Adrenal gland (tissue), 12 donors: Measurements from ENCODE around the gene LDLRAP1. TPM values are rescaled to one million over a fixed set of nuclear protein-coding genes. Genes with fewer than 3 reads are reported as not detected.

ENCODE experiments used
- DNase-seq, 7 donors: peaks; one replicate each; pipeline ENCODE4 v3.0.0-alpha.2; 2019 to 2020
- H3K27ac ChIP-seq, 5 donors: fragments of 200-600 bp; sonication (generic) in 4 of 5; 1 replicate in 3 of 5; 2 replicates in 2 of 5; pipeline versions ENCODE4 v1.5.1 to v1.8.0; 2016 to 2020; ENCODE audit warnings: mild to moderate bottlenecking in 1 of 5
- H3K27me3 ChIP-seq: fragments of 200-600 bp; 2 replicates; pipeline ENCODE4 v1.8.0; 2021
- H3K36me3 ChIP-seq, 2 donors: fragments of 200-600 bp; replicated peaks in 1 of 2; 1 replicate in 1 of 2; 2 replicates in 1 of 2; pipeline versions ENCODE4 v1.5.1 to v1.8.0; 2018 to 2022
- H3K4me1 ChIP-seq, 2 donors: fragments of 200-600 bp; replicated peaks in 1 of 2; 1 replicate in 1 of 2; 2 replicates in 1 of 2; pipeline versions ENCODE4 v1.5.1 to v1.8.0; 2018 to 2021
- H3K4me3 ChIP-seq, 4 donors: fragments of 200-600 bp; sonication (generic) in 3 of 4; one replicate each; pipeline ENCODE4 v1.5.1; 2016 to 2018
- H3K9me3 ChIP-seq, 3 donors: fragments of 200-600 bp; sonication (generic) in 1 of 3; replicated peaks in 1 of 3; 1 replicate in 2 of 3; 2 replicates in 1 of 3; pipeline versions ENCODE4 v1.5.1 to v1.8.0; 2016 to 2021
- POLR2A ChIP-seq, 2 donors: fragments of 450-650 bp; IDR thresholded peaks; one replicate each; pipeline ENCODE4 v1.6.1; 2017; ENCODE audit warnings: antibody characterized with exemption in 2 of 2, mild to moderate bottlenecking in 2 of 2, moderate library complexity in 1 of 2
- WGBS, 4 donors: extraction: QIAGEN DNeasy Blood & Tissue Kit in 2 of 4; methylation state at CpG; one replicate each; pipeline versions ENCODE4 v1.1.5 to v1.1.7; 2013 to 2017; 5-methylcytosine and 5-hydroxymethylcytosine counted together
- intact Hi-C, 2 donors: fragments of 100-400 bp; cut with DNase I; formaldehyde crosslinking; loops; one replicate each; pipeline versions ENCODE4 v1.14.1 to v1.15.0; 2022 to 2023
- polyA plus RNA-seq, 3 donors: library from polyadenylated mRNA; stranded (reverse); fragments of 200-250 nt in 2 of 3; fragments of 350-450 nt in 1 of 3; fragmentation: Illumina TruSeq in 1 of 3; extraction: RNeasy Lipid Tissue Mini Kit (QIAGEN cat#74804) in 1 of 3; gene quantifications; one replicate each; pipeline ENCODE4 v1.2.3, GENCODE V29; 2013 to 2014
- total RNA-seq, 9 donors: library from RNA; depleted of rRNA in 4 of 9; stranded (reverse); fragments of >200 nt in 4 of 9; fragments of 120-200 nt in 1 of 9; fragmentation: NEBNext Ultra II Directional in 1 of 9; extraction: Animal tissue kit (Norgen Biotek cat#: 25700) in 1 of 9; gene quantifications; one replicate each; pipeline versions ENCODE4 v1.1.0 to v1.2.4, GENCODE V29; 2013 to 2023
- TF ChIP-seq, protein P1 (sequence below), 6 experiments: fragments of 450-650 bp in 4 of 6; fragments of 200-600 bp in 2 of 6; sonication (generic) in 1 of 6; IDR thresholded peaks; 1 replicate in 5 of 6; 2 replicates in 1 of 6; pipeline versions ENCODE4 v1.5.1 to v1.8.0; 2016 to 2021; ENCODE audit warnings: antibody characterized with exemption in 6 of 6, mild to moderate bottlenecking in 2 of 6, moderate library complexity in 1 of 6
- donor health status: healthy with polysubstance abuse.
- donor health status: Bipolar disorder and iron deficiency.
- donor health status: DM: yes; HTN: yes; CAD: no.
- donor health status: DM: no; HTN: no; CAD: no.
- donor health status: DM: no; HTN: no; CAD: no.
- donor health status: DM: yes; HTN: yes; CAD: no.

LDLRAP1 gene
- total and polyA plus RNA-seq, 12 donors, result 6.8 to 39.1 (median 27.3) TPM

DNA sequence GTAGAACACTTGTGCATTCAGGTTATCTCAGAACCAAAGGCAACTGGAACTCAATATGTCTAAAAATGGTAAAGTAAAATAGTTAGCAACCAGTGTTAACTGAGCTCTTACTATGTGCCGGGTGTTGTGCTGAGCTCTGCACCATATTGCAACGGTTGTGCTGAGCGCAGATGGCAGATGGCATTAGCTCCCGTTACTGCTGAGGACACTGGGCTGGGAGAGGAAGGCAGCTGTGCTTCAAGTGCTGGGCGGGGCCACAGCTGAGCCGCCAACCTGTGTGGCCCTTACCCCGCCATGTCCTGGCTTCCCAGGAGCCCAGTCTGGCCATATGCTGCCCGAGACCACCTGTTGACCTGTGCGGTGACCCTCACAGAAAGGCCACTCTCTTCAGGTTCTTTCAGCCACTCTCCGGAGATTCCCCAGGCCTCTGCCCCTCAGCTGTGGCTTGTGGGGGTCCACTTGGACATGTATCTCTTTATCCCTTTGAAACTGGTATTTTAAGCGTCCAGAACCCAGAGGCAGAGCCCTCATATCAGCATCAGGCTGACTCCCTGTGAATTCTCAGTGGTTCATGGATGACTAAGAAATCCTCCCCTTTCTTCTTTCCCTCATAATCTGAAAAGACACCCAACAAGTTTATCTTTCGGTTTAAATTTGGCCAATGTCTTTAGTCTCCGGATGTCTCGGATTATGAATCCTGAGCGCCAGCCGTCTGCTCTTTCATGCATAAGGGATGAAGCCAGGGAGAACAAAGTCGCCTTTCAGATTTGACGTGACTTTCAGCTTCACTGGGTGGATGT lies 26.4 kb downstream of the LDLRAP1 start:
- Histone ChIP-seq H3K4me1 (peaks cover 11 to 34% of the 10 kb centered on the region in 2 donors), H3K36me3 (peaks cover 0 to 6% of the 10 kb centered on the region in 2 donors), H3K27ac (no peak overlapping the region), H3K27me3 (no peaks in the 10 kb centered on the region), H3K4me3 (no peak overlapping the region), H3K9me3 (no peaks in the 10 kb centered on the region)
- no peak for DNase-seq
- intact Hi-C loops, result no loop called here
- 85 to 92% (median 91%) methylated on average over 13 to 18 of the region's 18 CpGs for WGBS, 4 donors
- TF ChIP-seq POLR2A (IDR thresholded peaks at IDR 0.05), result no peak
- TF ChIP-seq, protein P1, sequence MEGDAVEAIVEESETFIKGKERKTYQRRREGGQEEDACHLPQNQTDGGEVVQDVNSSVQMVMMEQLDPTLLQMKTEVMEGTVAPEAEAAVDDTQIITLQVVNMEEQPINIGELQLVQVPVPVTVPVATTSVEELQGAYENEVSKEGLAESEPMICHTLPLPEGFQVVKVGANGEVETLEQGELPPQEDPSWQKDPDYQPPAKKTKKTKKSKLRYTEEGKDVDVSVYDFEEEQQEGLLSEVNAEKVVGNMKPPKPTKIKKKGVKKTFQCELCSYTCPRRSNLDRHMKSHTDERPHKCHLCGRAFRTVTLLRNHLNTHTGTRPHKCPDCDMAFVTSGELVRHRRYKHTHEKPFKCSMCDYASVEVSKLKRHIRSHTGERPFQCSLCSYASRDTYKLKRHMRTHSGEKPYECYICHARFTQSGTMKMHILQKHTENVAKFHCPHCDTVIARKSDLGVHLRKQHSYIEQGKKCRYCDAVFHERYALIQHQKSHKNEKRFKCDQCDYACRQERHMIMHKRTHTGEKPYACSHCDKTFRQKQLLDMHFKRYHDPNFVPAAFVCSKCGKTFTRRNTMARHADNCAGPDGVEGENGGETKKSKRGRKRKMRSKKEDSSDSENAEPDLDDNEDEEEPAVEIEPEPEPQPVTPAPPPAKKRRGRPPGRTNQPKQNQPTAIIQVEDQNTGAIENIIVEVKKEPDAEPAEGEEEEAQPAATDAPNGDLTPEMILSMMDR (IDR thresholded peaks at IDR 0.05), result no peak

DNA sequence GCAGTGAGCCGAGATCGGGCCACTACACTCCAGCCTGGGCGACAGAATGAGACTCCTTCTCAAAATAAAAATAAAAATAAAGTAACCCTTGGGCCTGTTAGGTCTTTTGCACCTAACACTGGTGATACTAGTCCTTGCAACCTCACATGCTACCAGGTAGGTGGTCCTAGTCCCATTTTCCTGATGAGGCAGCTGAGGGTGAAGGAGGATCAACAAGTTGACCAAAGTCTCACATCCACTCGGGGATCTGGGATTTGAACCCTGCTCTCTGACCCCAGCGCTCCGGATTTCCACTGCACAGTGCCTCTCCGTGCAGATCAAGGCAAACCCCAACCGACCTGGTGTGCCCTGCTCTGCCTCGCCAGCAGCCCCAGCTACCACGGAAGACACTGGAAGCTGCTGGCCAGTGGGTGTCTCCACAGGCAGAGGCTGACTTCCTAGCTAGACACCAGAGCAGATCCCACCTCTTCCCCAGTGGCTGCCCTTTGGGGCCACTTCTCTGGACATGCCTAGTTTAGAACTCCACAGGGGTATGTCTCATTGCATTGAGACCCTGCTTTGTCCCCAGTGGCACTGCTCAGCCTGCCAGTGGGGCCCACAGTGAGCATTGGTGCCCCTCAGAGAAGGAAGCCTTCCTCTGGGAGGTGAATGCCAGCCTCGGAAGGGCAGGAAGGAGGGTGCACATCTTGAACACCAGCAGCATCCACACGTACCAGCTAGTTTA lies 27.6 kb downstream of the LDLRAP1 start:
- Histone ChIP-seq H3K9me3 (no peaks in the 10 kb centered on the region), H3K4me3 (no peak overlapping the region), H3K27ac (no peak overlapping the region), H3K27me3 (no peaks in the 10 kb centered on the region), H3K36me3 (no peaks in the 10 kb centered on the region), H3K4me1 (peaks cover 11 to 34% of the 10 kb centered on the region in 2 donors)
- intact Hi-C loops, result no loop called here
- TF ChIP-seq, protein P1 (IDR thresholded peaks at IDR 0.05), result no peak
- no peak for TF ChIP-seq POLR2A (IDR thresholded peaks at IDR 0.05)
- DNase-seq, result no peak
- 84 to 89% (median 85%) methylated on average over 8 to 12 of the region's 12 CpGs for WGBS, 4 donors

DNA sequence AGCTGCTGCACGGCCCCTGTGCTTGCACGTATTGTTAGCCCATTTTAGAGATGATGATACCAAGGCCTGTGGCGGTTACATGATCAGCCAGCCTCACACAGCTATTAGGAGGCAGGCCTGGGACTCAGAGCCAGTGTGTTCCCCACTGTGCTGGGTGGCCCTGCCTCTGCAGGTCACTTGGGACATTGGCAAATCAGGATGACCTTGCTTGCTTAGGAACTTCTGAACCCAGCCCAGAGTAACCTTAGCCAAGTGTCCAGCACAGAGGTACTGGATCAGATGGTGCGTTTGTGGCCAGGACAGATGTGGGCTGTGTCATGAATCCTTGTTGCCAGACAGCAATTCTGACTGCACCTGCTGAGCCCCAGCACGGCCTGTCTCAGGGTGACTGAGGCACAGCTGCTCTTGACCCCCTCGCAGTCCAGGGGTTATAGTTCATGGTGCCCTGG lies 28.1 kb downstream of the LDLRAP1 start:
- H3K36me3 ChIP-seq, result no peaks in the 10 kb centered on the region
- no peak overlapping the region for H3K27ac ChIP-seq
- H3K4me1 ChIP-seq, result peaks cover 11 to 34% of the 10 kb centered on the region in 2 donors
- no peak overlapping the region for H3K4me3 ChIP-seq
- H3K9me3 ChIP-seq, result no peaks in the 10 kb centered on the region
- intact Hi-C loops, result no loop called here
- peak in 2 of 7 donors; percentile 46 to 63 for DNase-seq
- no peak for TF ChIP-seq POLR2A (IDR thresholded peaks at IDR 0.05)
- TF ChIP-seq, protein P1 (IDR thresholded peaks at IDR 0.05), result no peak
- WGBS, 4 donors, result 57 to 84% (median 77%) methylated on average over 5 to 6 of the region's 6 CpGs
- H3K27me3 ChIP-seq, result no peaks in the 10 kb centered on the region

DNA sequence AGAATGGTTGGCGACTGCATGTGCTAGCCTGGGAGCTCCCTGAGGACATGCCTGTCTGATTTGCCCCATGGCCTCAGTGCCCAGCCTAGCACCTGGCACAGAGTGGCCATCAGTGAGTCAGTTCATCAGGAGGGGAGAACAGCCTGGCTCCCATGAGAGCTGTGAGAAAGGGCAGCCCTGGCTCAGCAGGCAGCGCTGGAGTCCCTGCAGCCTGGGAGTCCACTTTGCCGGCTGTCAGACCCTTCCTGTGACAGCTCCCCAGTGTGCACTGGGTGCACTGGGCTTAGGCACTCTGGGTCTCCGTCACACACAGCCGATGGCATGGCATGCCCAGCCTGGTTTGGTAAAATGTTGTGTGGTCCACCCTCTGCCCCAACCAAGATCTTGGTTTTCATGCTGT lies 28.7 kb downstream of the LDLRAP1 start:
- Histone ChIP-seq H3K27me3 (no peaks in the 10 kb centered on the region), H3K27ac (no peak overlapping the region), H3K4me1 (peaks cover 11 to 28% of the 10 kb centered on the region in 2 donors), H3K36me3 (no peaks in the 10 kb centered on the region), H3K4me3 (no peak overlapping the region), H3K9me3 (no peaks in the 10 kb centered on the region)
- 90 to 94% (median 93%) methylated on average over 3 to 5 of the region's 5 CpGs; no CpG with 5 or more reads in 1 of the 4 donors for WGBS, 4 donors
- no peak for DNase-seq
- TF ChIP-seq, protein P1 (IDR thresholded peaks at IDR 0.05), result no peak
- no peak for TF ChIP-seq POLR2A (IDR thresholded peaks at IDR 0.05)
- intact Hi-C loops, result no loop called here
